NCI-H146 treated with DMSO at 0.1 percent for 48 hours (cell line): ENCODE measurements around the gene WDR72.
"Not testable (repeated sequence)": the region's sequence is repeated elsewhere in the genome, so short reads cannot be mapped to it uniquely, and the experiment has no call there.

Experiments
- DNase-seq: peaks from one replicate; lab custom pipeline; 2025; ENCODE audit not compliant: unreplicated experiment; lab: John Stamatoyannopoulos, UW

The WDR72 gene

GRCh38 chr15:53759411-53759931, at the start of gene WDR72:
Gene WDR72, minus strand, starts transcription at chr15:53759663. Its CDS starts 26,514 bp downstream, at chr15:53733149.
- DNase-seq = no peak

GRCh38 chr15:53808058-53808706, 48.7 kb upstream of the WDR72 start:
- DNase-seq = no peak

DNA sequence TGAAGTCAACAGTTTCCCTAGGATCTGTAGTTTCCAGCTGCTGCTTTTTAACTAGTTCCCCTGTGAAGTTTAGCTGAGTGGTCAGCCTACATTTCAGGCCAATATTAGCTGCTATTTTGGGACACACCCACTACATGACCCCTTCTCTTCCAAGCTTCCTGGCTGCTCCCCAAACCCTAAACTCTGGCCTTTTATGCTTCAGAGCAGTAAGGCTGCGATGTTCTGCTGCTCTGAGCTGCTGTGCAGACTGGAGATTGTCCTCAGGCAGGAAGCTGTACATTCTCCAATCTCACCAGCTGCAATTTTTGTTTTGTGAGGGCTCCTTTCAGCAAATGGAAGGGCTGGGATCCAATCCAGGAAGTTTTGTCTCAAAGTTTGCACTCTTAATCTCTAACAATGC, 48.0 kb upstream of the WDR72 start:
- DNase-seq = no peak

GRCh38 chr15:53802672-53803071, 43.2 kb upstream of the WDR72 start:
- DNase-seq = no peak

GRCh38 chr15:53791581-53791980, 32.1 kb upstream of the WDR72 start:
- DNase-seq = no peak

DNA sequence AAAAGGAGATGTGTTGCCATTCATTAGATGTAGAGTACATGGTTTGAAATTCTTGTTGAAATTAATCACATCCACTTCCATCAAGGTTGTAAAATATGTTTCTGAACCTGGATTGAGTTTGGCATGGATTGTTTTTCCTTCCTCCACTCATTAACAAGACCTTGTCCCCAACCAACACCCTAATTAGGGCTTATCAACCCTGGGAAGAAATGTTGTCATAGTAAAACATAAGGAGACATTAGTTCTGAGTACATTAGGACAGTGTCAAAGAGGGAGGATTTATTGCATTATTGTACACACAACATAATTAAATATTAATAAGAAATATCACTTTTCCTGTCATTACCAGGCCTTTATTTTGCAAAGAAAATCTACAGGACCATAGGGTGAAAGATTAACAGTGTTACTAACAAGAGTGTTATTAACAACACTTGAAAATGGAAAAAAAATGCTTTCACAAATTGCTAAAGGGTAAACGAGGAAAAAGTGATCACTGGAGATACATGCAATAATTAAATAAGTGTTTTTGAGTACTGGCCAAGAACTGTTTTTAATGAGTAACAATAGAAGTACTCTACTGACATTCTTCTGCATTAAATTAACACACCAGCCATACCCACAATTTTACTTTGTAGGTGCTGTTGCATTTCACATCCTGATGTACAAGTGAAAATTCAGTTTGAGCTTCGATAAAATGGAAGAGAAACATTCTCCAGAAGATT, 30.4 kb upstream of the WDR72 start:
- no peak for DNase-seq

DNA sequence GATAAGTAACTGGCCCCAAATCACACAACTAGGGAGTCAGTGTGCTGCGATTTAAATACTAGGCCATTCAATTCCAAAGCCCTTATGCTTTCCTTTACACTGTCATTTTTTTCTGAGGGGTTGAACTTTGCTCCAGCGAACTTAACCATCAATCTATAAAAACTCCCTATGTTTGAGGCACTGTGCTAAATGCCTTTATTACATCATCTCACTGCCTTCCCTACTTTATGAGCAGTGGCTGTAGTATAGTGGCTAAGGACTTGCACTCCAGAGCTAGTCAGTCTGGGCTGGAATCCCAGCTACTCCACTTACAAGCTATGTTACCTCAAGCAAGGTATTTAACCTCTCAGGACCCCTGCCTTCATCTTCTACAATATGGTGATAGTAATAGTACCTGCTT, 26.9 kb upstream of the WDR72 start:
- no peak for DNase-seq

DNA sequence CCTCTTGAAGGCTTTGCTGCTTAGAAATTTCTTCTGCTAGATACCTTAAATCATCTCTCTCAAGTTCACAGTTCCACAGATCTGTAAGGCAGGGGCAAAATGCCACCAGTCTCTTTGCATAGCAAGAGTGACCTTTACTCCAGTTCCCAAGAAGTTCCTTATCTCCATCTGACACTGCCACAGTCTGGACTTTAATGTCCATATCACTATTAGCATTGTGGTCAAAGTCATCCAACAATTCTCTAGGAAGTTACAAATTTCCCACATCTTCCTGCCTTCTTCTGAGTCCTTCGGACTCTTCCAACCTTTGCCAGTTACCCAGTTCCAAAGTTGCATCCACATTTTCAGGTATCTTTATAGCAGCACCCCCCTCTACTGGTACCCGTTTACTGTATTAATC, 25.8 kb upstream of the WDR72 start:
- DNase-seq = not testable (repeated sequence)

DNA sequence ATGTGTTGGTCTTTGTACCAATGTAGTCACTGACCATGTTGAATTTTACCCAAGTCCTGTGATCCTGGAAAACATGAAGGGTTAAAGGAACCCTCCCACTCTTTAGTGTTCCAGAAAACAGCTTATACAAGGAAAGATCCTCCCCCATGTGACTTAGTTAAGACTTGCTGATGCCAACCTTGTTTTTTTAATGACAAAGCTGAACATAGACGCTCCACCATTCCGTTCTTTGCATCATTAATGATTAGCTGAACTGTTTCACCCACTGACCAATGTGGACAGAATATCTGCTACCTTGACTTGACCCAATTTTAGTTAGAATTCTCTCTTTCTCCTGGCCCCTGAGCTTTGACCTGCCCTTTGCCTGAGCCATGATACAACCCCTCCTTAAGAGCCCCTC, 3.5 kb upstream of the WDR72 start:
- DNase-seq = no peak

DNA sequence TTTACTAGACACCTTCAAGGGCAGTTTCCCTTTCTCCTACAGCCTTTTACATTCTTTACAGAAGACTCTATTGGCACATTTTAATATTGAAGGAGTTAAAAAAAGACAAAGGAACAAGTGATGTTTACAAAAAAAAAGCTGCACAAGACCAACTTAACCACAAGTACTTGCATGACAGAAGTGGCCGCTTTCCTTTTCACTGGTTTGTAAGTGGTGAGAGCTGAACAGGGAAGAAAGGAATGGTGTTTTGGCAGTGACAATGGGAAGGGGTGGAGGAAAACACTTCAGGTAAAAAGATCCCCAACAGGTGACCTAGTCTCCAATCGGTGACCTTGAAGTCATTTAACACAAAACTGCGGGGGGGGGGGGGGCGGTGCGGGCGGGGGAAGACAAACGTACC, 1.1 kb downstream of the WDR72 start:
- DNase-seq = no peak

DNA sequence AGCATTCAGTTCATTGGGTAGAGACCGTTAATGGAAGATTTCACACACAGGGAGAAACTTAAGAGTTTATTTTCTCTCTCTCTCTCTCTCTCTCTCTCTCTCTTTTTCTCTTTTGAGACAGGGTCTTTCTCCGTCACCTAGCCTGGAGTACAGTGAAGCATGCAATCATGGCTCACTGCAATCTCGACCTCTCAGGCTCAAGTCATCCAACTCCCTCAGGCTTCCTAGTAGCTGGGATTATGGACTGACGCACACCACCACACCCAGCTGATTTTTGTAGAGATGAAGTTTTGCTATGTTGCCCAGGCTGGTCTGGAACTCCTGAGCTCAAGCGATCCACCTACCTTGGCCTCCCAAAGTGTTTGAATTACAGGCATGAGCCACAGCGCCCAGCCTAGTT, 1.6 kb downstream of the WDR72 start:
- no peak for DNase-seq

- DNase-seq = no peak
Observed at GRCh38 chr15:53753813-53754212, 5.7 kb downstream of the WDR72 start.

DNA sequence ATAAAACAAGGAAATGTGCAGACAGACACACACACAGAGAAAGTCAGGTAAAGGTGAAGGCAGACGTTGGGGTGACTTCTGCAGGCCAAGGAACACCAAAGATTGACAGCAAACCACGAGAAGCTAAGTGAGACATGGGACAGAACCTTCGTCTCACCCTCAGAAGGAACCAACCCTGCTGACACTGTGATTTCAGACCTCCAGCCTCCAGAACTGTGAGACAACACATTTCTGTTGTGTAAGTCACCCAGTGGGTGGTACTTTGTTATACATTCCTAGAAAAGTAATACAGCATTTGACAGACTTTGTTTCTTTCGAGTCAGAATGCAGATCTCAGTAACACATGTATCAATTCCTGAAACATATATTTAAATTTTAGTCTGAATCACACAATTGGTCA, 7.1 kb downstream of the WDR72 start:
- no peak for DNase-seq

DNA sequence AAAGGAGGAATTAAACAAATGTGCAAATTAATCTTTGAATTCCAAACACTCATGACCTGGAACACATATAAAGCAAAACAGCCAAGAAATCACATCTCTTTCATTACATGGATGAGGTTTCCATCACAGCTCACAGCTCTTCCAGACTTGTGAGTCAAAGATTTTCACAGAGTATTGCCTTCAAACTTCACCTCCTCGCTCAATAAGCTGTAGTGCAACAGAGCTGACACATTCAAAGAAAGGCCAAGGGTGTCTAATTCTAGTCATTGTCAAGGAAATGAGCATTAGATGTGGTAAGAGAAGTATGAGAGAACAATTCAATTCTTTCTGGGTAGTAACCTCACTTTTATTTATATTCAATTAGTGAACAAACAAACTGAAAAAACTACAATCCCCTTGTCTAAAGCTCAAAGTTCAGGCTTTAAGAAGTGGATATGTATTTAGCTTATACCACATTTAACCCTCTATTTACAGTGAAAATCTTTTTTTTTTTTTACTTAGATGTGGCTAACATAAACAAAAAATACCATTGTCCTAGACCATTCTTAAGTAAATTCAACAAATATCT, 11.9 kb downstream of the WDR72 start:
- DNase-seq = no peak

DNA sequence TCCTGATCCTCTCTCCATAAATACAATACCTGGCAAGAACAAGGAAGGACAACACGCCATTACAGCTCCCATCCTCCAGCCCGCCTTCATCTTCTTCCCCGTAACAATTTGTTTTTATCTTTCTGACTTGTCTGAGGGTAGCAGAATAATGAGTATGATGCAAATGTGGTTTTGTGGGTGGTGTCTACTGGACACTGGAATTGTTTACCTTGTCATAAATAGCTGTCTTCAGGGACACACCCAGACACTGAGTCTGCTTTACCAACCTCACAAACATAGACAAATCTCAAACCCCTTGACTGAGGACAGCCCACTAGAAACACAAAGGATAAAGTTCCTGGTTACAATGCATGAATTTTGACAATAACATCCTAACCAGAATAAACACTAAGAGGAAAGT, 13.4 kb downstream of the WDR72 start:
- no peak for DNase-seq

DNA sequence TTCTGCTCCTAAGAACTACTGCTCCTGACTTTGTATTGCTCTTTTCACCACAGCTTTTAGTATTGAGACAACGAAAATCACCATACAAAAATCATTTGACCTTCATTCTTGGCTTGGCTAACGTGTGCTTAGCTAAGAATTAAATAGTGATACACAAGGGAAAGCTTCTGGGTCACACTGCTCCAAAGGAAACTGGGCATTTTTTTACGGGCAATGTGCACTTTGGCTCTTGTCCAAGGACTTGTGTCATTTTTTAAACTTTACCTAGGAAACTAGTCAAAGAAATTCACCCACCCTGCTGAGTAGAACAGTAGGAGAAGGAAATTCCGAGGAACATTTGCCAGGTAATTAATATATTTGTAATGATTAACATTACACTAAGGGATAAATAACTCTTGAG, 19.8 kb downstream of the WDR72 start:
- DNase-seq = no peak

GRCh38 chr15:53739187-53739586, 20.3 kb downstream of the WDR72 start:
- DNase-seq = no peak

DNA sequence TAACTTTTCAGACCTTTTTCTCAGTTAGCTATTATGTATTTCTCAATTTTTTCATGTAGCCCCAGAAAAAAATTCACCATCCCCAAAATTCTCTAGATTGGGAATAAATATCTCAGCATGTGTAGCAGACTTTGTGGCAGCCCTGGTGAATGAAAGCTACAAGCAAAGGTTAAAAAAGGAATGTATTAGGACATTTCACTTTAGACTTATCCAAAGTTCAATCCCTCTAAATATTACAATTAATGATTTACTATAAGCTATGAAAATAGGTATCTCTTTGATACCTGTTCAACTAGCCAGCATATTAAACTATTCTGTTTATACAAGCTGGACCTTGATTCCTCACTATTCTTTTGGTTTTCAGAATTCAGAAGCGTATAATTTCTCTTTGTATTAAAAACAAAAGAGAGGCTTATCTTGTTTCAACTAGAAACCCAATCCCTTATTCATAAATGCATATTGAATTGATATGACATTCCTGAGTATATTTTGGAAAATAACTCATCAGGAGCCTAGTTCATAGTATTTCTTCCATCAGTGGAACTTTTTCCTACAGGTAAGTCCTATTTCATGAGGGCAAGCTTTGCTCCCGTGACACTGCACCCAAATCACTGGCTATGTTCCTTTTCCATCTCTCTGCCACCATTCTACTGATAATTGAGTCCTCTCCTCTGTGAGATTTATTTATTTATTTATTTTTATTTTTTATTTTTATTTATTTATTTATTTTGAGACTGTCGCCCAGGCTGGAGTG, 38.0 kb downstream of the WDR72 start:
- no peak for DNase-seq

- DNase-seq = no peak
Observed at GRCh38 chr15:53716909-53717876, 42.3 kb downstream of the WDR72 start.

- no peak for DNase-seq
Observed at GRCh38 chr15:53713218-53713617, 46.2 kb downstream of the WDR72 start.
